GM21515 (cell line): ENCODE results near the gene HSF5.
A peak's percentile ranks its signal among the peaks of the same experiment; 100 is the strongest.

ENCODE experiments used
- ATAC-seq: cut with Tn5 transposase; IDR thresholded peaks from one replicate; pipeline ENCODE4 v1.9.1; 2021; ENCODE audit not compliant: unreplicated experiment

The HSF5 gene

DNA sequence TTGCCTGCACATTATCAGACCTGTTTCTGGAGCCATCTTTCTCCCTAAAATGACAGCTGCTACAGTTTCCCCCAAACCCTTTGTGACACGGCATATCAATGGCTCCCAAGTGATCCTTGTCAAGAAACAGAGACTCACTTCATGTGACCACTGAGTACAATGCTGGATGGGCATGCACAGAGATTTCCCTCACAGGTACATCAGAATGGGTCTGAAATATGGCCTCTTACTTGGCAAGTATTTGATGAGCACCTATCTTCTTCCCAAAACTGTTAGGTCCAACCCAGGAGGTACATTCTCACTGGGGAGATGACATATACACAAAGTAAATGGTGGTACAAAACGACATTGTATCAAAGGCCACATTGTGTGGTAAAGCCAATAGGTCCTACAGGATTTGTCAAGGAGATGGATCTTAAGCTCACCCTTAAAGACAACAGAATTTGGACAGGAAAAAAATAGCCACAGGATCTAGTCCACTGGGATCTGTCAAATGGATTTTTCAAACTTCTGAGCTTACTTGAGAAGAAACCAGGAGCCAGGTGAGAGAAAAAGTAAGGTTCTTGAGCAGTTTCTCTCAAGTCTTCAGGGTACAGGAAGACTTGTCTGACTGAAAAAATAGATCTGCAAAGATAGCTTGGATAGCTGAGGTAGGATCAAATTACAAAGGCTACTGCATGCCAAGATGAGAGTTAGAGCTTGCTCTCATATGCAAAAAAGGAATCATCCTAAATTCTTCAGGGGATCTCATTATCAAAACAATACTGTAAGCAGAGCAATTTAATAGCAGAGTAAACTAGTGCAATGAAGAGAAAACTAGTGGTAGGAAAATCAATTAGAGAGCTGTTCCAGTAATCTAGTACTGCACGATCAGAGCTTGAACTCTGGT is 99.7 kb downstream of the HSF5 start:
- ATAC-seq = no peak

DNA sequence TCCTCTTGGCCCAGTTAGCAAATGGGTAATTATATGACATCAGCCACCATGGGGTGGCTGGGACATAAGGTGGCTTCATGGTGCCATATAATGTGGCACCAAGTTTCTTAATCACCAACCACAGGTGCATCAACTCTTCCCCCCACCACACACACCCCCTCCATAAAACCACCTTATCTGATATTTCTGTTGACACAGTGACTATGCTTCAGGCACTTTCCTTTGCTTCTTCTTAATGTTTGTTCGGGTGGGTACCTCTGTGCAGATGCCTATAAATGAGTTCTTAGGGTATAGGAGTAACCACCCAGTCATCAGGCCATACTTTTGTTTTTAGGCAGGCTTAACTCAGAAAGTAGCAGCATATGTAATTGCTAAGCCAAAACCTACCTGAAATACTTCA is 100.4 kb downstream of the HSF5 start:
- no peak for ATAC-seq

DNA sequence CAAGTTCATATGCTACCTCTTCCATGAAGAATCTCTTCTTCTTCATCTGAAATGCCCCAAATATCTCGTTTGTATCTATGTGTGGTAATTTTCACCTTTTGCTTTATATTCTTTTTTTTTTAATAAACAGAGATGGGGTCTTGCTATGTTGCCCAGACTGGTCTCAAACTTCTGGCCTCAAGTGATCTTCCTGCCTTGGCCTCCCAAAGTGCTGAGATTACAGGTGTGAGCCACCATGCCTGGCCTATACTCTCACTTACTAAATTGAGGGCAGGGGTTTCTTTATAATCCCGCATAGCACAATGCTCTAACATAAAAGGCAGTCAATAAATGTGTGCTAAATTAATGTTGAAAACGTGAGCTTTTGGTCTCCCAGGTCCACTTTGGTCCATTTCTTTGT is 101.5 kb downstream of the HSF5 start:
- ATAC-seq = no peak

DNA sequence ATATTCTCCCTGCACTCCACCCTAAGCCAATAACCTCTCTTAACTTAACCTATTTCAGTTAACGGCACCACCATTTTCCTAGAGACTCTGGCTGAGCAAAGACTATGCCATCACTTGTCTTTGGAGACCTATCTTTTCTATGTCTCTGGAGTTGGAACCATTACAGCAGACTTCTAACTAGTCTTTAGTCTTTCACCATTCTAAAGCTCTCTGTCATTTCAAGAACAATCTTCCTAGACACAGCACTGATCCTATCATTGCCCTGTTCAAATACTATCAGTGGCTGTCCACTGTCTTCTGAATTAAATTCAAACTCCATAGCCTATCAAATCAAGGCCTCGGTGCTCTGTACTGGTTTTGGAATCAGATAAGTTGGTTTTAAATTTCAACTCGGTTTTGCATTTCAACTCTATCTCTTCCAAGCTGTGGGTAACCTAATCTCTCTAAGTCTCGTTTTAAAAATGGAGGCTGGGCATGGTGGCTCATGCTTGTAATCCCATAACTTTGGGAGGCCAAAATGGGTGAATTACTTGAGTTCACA is 102.8 kb downstream of the HSF5 start:
- no peak for ATAC-seq

DNA sequence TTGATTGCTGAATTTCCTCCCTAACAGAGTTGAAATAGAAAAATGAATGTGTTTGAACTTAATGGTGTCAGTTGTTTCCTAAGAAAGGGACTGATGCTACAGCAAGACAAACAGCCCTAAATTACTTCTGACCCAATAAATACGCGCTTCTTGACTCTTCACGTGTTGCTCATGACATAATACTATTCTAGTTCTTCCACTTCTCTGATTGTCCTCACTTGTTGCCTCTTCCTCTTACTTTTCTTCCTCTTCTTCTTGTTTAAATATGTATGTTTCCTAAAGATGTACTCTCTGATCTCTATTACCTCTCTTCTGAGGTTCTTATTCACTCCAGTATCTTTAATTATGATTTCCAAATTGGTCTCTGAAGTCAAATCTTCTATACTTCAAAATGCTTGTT is 103.3 kb downstream of the HSF5 start:
- ATAC-seq = no peak

DNA sequence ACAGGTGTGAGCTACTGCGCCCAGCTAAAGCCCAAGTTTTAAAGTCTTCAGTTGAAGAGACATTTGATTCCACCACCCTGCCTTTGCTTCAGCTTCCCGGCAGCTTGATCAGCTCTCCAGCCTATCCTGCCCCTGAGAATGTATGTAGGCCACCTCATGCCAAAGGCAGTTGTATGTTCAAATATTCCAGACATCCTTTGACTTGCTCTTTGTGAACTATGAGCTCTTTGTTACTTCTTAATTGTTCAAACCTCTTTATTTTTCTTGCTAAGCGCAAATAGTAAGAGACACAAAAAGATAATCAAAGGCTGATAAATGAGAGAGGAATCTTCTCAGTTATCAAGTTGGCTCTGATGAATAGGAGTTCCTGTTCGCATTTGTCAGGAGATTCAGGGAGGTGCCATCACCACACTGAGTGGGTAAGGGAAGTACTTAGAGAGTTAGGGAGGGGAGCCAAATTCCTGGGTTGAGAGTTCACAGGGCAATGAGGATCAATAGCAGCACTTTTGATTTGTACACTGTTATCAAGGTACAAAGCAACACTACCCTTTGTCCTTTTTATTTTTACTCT is 104.2 kb downstream of the HSF5 start:
- ATAC-seq = no peak

DNA sequence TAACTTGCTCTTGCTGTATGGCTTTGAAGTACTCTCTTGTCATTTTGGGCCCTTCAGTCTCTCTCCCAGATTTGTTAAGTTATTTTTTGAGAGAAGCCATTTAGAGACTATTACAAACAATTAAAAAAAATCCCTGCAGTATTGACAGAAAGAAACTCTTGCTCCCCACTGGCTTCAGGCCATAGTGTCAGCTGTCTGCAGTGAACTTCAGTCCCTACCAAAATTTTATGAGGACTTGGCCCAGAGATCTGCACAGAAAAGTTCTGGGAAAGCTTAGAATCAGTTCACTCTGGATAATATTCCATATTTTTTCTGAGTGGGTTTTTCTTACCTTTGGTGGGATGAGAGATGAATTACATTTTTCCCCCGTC is 105.4 kb downstream of the HSF5 start:
- no peak for ATAC-seq

DNA sequence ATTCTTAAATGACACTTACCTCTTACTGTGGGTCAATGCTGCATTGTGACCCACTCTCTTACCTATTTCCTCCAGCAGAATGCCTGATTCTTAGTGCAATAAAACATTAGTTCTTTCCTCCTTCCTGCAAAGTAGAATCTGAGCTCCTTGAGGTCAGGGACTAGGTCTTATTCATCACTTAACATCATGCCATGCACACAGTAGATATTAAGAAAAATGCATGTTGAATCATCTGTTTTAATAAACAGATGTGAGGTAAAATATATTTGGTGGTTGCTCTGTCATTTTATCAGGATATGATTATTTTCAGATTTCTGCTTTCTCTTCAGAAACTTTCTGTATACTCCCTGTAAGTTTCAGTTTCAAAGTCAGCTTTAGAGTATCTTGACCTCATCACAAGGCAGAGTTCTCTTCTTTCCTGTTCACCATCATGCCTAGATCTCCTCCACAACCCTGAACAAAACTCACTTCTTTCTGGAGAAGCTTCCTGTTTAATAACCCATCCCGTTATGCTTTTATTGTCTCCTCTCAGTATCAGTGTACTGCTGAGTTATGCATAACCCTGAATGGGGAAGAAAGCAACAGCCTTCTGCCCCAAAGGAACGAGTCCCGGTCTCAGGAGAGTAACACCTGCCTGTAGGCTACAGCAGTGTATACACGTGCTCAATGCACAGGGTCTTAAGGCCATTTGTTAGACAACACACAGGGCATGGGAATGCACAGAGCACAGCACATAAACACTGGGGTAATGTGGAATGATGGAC is 105.9 kb downstream of the HSF5 start:
- ATAC-seq = peak; percentile 68

DNA sequence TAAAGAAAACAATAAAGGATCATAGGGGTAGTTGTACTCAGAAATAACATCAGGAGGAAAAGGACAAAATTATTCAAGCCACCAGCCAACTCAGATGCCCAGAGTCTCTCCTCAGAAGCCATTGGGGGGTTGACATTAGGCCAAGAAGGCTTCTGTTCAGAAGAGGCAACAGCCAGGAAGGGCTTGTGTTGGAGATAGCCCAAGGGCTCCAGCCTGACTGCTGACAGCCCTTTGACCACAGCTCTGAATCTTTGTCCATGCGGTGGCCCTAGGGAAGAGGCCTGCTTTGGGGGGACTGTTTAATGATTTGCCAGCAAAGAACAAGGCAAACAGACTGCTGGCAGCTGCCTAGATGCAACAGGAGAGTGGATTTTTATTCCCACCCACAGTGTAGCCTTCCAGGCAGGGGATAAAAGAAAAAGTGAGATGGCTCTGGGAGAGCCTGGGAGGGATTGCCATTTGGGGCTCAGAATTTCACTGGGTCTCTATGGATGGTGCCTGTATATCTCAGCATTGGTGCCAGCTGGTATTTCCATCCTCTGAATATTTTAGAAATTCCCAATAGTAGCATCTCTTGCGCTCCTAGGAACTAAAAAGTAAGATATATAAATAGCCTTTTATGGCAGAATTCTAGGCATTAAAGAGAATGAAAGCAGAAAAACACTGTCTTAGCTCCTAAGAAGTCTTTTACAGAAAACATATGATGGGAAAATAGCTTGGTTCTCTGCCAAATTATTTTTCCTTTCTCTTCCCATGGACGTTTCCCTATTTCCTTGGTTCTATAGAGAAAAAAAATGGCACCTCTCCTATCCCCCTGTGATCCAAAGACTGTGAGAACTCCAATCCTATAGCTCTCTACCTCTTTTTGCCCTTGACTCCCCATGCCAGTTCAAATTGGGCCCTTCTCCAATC is 106.8 kb downstream of the HSF5 start:
- no peak for ATAC-seq

DNA sequence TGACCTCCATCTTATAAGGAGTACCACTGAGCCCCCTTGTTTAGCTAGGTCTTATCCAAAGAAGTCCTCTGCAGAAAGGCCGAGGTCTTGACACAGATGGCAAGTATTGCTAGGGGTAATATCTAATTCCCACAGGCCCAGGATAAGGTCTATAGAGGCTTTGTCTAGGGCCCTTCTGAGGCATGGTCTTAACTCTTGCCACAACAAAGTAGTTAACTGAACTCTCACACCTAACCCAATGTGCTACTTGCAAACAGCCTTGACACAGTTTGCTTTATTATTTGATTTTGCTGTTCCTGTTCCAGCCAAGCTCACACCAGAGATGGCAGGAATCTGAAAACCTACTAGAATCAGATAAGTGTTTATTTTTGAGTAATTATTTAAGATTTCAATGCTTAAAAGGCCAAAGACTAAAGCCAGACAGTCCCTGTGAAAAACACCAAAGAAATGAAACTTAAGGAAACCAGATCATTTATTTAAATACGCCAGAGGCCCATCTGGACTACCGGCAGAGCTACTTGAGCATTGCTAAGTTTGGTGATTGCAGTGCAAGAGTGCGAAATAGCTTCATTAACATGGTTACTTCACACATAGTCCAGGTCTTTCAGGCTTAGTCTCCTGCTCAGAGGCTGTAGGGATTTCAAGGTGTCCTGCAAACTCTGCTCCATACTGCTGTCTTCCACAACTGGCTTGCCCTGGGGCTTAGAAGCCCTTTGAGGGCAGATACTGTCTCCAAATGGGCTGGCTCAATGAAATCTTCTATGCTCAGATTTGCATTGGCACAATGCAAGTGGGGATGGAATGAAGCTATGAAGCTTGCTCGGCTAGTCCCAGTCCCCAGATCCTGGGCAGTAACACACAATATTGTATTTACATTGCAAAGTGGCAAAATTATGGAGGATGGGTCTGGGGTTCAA is 107.7 kb downstream of the HSF5 start:
- ATAC-seq = no peak

DNA sequence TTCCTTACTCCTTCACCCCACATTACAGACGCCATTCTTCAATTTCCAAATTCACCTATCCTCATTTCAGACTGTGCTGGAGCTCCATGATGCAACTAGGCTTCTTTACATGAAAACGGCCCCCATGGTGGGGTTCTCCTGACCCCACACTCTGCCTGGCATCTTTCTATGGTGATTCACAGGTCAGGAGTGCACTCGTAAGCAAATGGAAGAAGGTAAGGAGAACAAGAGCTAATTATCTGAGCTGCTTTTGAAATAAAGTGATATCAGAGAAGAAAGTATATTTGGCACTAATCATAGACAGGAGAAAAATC is 108.7 kb downstream of the HSF5 start:
- ATAC-seq = no peak

DNA sequence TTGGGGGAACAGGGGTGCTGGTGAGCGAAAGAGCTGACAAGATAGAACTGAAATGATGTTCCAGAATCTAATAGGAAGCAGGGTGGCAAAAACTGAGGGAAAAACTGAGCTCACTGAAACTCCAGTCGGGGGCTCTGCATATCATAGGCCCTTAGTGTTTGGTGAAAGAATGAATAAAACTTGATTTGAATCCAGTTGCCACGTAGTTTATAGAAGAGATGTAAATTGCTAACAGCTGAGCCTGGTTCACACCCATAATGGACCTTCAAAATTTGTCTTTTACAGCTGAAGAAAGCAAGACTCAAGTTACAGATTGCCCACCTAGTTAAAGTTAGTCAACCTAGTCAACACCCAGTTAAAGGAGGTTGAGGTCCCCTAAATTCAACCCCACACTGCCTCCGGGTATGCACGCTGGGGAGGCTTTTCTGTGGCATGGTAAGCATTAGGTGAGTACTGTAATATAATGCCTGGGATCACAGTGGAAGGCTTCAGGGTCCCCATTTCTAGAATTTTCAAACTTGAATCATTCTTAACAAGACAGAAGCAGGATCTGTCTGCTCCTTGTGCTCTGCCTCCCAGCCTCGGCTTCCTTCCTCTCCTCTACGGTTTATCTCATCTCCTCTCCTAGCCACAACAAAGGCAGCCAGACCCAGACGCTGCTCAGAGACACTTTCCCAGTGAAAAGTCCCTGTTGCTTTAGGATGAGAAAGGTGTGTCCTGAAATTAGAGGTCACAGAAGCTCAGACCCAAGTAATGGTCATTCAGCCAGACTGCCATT is 109.3 kb downstream of the HSF5 start:
- no peak for ATAC-seq

DNA sequence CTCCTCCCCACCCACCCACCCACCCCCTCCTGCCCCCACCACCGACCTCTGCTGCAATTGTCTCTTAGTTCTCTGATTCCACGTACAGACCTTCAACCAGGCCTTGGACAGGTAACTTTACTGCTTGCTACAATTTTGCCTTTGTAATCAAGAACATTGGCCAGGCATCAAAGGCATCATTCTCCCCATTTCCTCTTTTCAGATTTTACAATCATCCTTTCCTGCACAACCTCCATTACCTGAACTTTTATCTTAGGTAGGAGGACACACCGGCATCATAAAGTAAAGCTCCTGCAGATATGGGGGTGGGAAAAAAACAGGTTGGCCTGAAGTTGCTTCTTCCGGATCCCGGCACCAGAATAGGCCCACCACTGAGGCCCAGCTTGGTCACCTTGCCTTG is 110.5 kb downstream of the HSF5 start:
- no peak for ATAC-seq

DNA sequence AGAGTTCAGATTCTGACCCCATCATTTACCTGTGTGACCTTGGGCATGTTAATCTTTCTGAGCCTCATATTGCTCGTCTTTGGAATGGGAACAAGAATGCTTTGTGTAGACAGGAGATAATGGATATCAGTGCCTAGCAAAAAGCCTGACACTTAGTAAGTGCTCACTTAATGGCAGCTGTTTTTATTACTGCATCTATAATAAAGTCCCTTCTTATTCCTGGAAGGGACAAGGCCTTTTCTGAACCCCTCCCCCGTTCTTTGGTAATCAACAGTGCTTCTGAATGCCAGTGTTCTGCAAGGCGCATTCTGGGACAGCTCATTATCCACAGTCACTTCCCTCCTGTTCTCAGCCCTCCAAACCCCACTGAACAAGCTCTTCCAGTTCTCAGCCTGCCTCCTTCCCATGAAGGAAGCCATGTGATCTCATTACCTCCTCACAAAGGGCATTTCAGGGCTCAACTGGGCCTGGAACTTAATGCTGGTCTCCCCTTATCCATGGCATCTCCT is 111.1 kb downstream of the HSF5 start:
- no peak for ATAC-seq

DNA sequence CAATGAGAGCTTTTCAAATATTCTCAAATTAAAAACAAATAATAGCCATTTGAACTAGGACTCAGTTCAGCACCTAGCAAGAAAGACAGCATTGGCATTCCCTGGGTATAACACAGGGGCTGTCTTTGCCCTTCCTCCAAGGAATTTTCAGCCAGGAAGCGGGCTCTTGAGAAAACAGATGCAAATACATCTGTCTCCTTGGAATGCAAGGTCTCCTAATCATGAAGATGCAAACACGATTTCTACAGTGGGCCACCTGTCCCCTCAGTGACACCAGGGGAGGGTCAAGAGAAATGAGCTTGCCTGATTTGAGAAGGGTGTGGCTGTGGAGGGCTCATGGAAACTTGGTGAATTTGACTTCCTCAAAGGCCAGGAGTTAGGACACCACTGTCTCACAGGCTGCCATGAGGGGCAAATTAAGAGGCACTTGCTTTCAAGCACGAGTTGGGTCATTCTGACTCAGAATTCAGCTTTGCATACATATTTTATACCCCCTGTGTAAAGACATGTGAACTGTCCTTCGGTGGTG is 111.7 kb downstream of the HSF5 start:
- ATAC-seq = no peak

DNA sequence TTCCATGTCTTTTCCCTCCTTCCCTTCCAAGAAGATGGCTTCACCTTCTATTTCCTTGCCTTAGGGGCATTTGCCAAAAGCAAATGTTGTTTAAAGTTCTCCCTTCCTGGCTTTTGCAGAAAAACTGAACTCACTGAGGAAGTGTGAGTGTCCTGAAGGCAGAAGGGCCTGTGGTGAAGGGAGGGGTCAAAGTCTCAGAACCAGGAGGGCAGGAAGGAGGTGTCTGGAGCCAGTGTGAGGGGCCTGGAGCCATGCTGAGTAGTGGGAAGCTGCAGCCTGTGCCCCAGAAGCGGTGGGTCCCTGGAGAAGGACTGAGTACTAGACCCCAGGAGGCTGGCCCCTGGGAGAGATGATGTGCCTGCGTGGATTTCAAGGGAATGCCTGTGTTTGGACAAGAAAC is 112.4 kb downstream of the HSF5 start:
- no peak for ATAC-seq

DNA sequence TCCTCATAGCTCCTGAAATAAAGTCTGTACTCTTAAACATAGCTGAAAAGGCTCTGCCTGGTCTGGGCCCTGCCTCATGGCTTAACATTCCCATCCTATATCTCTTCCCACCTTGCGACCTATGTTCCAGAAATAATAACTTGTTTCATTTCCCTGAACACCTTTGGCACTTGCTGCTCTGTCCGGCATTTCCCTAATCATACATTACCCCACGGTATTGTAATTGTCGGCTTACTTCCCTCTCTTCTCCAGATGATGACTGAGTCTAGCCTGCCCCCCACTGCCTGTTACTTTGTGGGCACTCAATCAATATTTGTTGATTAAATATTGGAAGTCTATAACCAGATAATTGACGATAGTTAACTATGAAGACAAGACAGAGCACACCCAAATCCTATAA is 113.0 kb downstream of the HSF5 start:
- ATAC-seq = no peak

DNA sequence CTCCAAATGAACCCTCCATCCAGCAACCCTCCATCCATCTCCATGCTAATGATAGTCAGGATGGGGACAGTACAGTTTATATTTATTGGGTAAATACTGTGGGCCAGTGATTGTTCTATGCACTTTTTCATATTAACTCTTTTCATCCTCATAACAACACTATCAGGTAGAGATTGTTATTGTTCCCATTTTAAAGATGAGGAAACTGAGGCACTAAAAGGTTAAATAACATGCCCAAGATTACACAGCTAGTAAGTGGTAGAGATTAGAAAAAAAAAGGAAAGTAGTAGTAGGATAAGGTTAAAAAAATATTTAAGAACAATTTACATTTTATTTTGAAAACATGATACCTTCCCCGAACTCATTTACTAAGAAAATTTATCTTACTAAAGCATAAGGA is 114.3 kb downstream of the HSF5 start:
- ATAC-seq = no peak

DNA sequence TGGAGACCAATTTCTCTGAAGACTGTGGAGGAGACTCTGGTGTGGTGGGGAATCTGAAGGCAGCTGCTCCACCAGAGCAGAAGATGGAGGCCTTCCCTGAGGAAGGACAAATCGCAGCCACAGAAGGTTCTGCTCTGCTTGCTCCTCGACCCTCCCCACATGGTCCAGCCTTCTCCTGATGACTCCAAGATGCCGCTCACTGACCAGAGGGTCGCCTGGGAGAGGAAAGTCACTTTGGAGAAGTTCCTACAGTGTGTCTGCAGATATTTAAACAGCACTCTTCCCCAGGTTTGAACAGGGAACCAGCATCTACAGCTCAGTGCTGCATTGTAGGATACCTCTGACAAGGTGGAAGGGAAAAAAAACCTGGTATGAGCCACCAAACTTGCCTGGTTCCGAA is 115.2 kb downstream of the HSF5 start:
- no peak for ATAC-seq
